ENCODE data around the gene CCL23.
"Not testable (repeated sequence)": the region's sequence is repeated elsewhere in the genome, so short reads cannot be mapped to it uniquely, and the experiment has no call there.

The CCL23 gene

DNA sequence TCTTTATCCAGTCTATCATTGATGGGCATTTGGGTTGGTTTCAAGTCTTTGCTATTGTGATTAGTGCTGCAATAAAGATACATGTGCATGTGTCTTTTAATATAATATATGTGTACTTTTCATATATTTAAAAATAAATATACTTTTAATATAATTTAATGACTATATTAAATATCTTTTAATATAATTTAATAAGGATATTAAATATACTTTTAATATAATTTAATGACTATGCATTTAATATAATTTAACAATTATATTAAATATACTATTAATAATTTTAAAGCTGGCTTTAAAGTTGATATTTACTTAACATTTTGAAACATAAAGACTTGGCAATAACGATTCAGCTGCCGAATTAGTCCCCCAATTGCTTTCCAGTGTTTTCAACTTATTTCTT lies 1.2 kb downstream of the CCL23 start:
- Histone ChIP-seq H2AFZ (ENCODE audit: insufficient read depth, low read length, poor library complexity) (no peak overlapping the region), H3K4me1 (ENCODE audit: control insufficient read depth in 1 of 2, insufficient read depth in 2 of 2, low read length in 2 of 2) (no peaks in the 10 kb centered on the region), H3K18ac (ENCODE audit: low read length) (no peak overlapping the region), H3K9ac (ENCODE audit: low read length) (no peak overlapping the region), H3K4me2 (ENCODE audit: low read length) (no peak overlapping the region), H2BK5ac (ENCODE audit: low read depth, low read length, poor library complexity) (no peak overlapping the region), H2AK5ac (ENCODE audit: low read length) (no peak overlapping the region), H3K27me3 (ENCODE audit: insufficient read depth, low read length) (no peaks in the 10 kb centered on the region), H2BK12ac (ENCODE audit: low read length) (no peak overlapping the region), H3K27ac (ENCODE audit: low read depth, low read length) (no peak overlapping the region), H4K12ac (ENCODE audit: low read depth, low read length) (no peak overlapping the region), H3K4ac (ENCODE audit: low read depth, low read length) (no peak overlapping the region), H4K8ac (ENCODE audit: low read depth, low read length) (no peak overlapping the region), H3K36me3 (ENCODE audit: control insufficient read depth in 1 of 2, insufficient read depth in 2 of 2, low read length in 2 of 2) (no peaks in the 10 kb centered on the region), H2BK120ac (ENCODE audit: insufficient read depth, low read length, poor library complexity) (no peak overlapping the region), H3K79me2 (ENCODE audit: control insufficient read depth, insufficient read depth, low read length, poor library complexity) (no peaks in the 10 kb centered on the region), H3K23ac (ENCODE audit: low read length) (no peak overlapping the region), H4K91ac (ENCODE audit: low read depth, low read length) (no peak overlapping the region), H3K79me1 (ENCODE audit: low read length) (no peaks in the 10 kb centered on the region), H3K9me3 (ENCODE audit: insufficient read depth, low read depth, low read length) (peaks cover 7% of the 10 kb centered on the region), H3K4me3 (ENCODE audit: low read depth, low read length) (no peak overlapping the region), H3K14ac (ENCODE audit: low read length) (no peak overlapping the region)
- no peak for DNase-seq
- WGBS (ENCODE audit: extremely low coverage, insufficient coverage, insufficient read length): no CpG with 5 or more reads among the region's 2 CpGs

DNA sequence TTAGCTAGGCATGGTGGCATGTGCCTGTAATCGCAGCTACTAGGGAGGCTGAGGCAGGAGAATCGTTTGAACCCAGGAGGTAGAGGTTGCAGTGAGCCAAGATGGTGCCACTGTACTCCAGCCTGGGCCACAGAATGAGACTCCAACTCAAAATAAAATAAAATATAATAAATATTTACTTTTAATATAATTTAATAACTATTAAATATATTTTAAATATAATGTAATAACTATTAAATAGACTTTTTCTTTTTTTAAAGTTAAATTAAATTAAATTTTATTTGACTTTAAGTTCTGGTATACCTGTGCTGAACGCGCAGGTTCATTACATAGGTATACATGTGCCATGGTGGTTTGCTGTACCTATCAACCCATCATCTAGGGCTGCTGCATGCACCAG lies 1.9 kb downstream of the CCL23 start:
- H3K79me2 ChIP-seq (ENCODE audit: control insufficient read depth, insufficient read depth, low read length, poor library complexity); H3K27ac ChIP-seq (ENCODE audit: low read depth, low read length); H3K4me1 ChIP-seq (ENCODE audit: control insufficient read depth in 1 of 2, insufficient read depth in 2 of 2, low read length in 2 of 2); H2BK5ac ChIP-seq (ENCODE audit: low read depth, low read length, poor library complexity); H3K36me3 ChIP-seq (ENCODE audit: control insufficient read depth in 1 of 2, insufficient read depth in 2 of 2, low read length in 2 of 2); H2BK12ac ChIP-seq (ENCODE audit: low read length); H2BK120ac ChIP-seq (ENCODE audit: insufficient read depth, low read length, poor library complexity); H2AFZ ChIP-seq (ENCODE audit: insufficient read depth, low read length, poor library complexity); H3K27me3 ChIP-seq (ENCODE audit: insufficient read depth, low read length); H3K4me2 ChIP-seq (ENCODE audit: low read length); H3K4me3 ChIP-seq (ENCODE audit: low read depth, low read length); H3K23ac ChIP-seq (ENCODE audit: low read length); H2AK5ac ChIP-seq (ENCODE audit: low read length); H3K14ac ChIP-seq (ENCODE audit: low read length); H3K9me3 ChIP-seq (ENCODE audit: insufficient read depth, low read depth, low read length); H3K9ac ChIP-seq (ENCODE audit: low read length); H4K91ac ChIP-seq (ENCODE audit: low read depth, low read length); H4K8ac ChIP-seq (ENCODE audit: low read depth, low read length); H4K12ac ChIP-seq (ENCODE audit: low read depth, low read length); H3K18ac ChIP-seq (ENCODE audit: low read length); H3K4ac ChIP-seq (ENCODE audit: low read depth, low read length); H3K79me1 ChIP-seq (ENCODE audit: low read length); DNase-seq: not testable (repeated sequence)
- WGBS (ENCODE audit: extremely low coverage, insufficient coverage, insufficient read length): no CpG with 5 or more reads among the region's 4 CpGs

DNA sequence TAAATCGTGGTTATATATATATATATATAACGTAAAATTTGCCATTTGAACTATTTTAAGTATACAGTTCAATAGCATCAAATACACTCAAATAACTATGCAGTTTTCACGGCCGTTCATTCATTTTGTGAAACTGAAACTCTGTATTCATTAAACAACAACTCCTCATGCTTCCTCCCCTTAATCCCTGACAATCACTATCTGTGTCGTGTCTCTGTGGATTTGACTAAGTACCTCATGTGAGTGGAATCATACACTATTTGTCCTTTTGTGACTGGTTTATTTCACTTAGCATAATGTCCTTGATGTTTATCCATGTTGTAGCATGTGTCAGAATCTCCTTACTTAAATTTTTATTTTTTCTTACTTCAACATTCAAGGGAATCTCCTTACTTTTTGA lies 2.8 kb downstream of the CCL23 start:
- Histone ChIP-seq H3K23ac (ENCODE audit: low read length) (no peak overlapping the region), H4K91ac (ENCODE audit: low read depth, low read length) (no peak overlapping the region), H2BK120ac (ENCODE audit: insufficient read depth, low read length, poor library complexity) (no peak overlapping the region), H3K79me2 (ENCODE audit: control insufficient read depth, insufficient read depth, low read length, poor library complexity) (no peaks in the 10 kb centered on the region), H3K27me3 (ENCODE audit: insufficient read depth, low read length) (no peaks in the 10 kb centered on the region), H3K9ac (ENCODE audit: low read length) (no peak overlapping the region), H3K4ac (ENCODE audit: low read depth, low read length) (no peak overlapping the region), H4K12ac (ENCODE audit: low read depth, low read length) (no peak overlapping the region), H3K14ac (ENCODE audit: low read length) (no peak overlapping the region), H3K18ac (ENCODE audit: low read length) (no peak overlapping the region), H3K4me2 (ENCODE audit: low read length) (no peak overlapping the region), H2AFZ (ENCODE audit: insufficient read depth, low read length, poor library complexity) (no peak overlapping the region), H4K8ac (ENCODE audit: low read depth, low read length) (no peak overlapping the region), H3K4me1 (ENCODE audit: control insufficient read depth in 1 of 2, insufficient read depth in 2 of 2, low read length in 2 of 2) (no peaks in the 10 kb centered on the region), H3K27ac (ENCODE audit: low read depth, low read length) (no peak overlapping the region), H2BK5ac (ENCODE audit: low read depth, low read length, poor library complexity) (no peak overlapping the region), H3K4me3 (ENCODE audit: low read depth, low read length) (no peak overlapping the region), H2AK5ac (ENCODE audit: low read length) (no peak overlapping the region), H3K79me1 (ENCODE audit: low read length) (no peaks in the 10 kb centered on the region), H3K36me3 (ENCODE audit: control insufficient read depth in 1 of 2, insufficient read depth in 2 of 2, low read length in 2 of 2) (no peaks in the 10 kb centered on the region), H2BK12ac (ENCODE audit: low read length) (no peak overlapping the region), H3K9me3 (ENCODE audit: insufficient read depth, low read depth, low read length) (peaks cover 7% of the 10 kb centered on the region)
- WGBS (ENCODE audit: extremely low coverage, insufficient coverage, insufficient read length): no CpG with 5 or more reads among the region's 5 CpGs
- DNase-seq: no peak

DNA sequence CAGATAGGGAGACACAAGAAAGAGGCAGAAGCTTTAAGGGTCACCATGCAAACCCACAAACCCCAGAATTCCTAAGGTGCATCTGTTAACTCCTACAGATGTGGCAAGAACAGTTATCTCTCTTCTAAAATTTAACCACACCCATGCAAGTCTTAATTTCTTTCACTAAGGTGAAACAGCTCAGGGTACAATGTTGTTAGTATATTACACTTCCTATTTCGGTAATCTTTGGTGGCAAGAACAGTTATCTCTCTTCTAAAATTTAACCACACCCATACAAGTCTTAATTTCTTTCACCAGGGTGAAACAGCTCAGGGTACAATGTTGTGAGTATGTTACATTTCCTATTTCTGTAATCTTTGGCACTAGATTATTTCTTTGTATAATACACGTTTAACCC lies 6.6 kb downstream of the CCL23 start:
- Histone ChIP-seq H3K27me3 (ENCODE audit: insufficient read depth, low read length) (no peaks in the 10 kb centered on the region), H3K4me2 (ENCODE audit: low read length) (no peak overlapping the region), H3K4ac (ENCODE audit: low read depth, low read length) (no peak overlapping the region), H3K79me1 (ENCODE audit: low read length) (no peaks in the 10 kb centered on the region), H3K4me3 (ENCODE audit: low read depth, low read length) (no peak overlapping the region), H3K27ac (ENCODE audit: low read depth, low read length) (no peak overlapping the region), H3K23ac (ENCODE audit: low read length) (no peak overlapping the region), H2AK5ac (ENCODE audit: low read length) (no peak overlapping the region), H3K9me3 (ENCODE audit: insufficient read depth, low read depth, low read length) (peaks cover 17% of the 10 kb centered on the region), H4K91ac (ENCODE audit: low read depth, low read length) (no peak overlapping the region), H2BK12ac (ENCODE audit: low read length) (no peak overlapping the region), H3K4me1 (ENCODE audit: control insufficient read depth in 1 of 2, insufficient read depth in 2 of 2, low read length in 2 of 2) (no peaks in the 10 kb centered on the region), H3K36me3 (ENCODE audit: control insufficient read depth in 1 of 2, insufficient read depth in 2 of 2, low read length in 2 of 2) (no peaks in the 10 kb centered on the region), H3K18ac (ENCODE audit: low read length) (no peak overlapping the region), H2BK120ac (ENCODE audit: insufficient read depth, low read length, poor library complexity) (no peak overlapping the region), H4K12ac (ENCODE audit: low read depth, low read length) (no peak overlapping the region), H3K9ac (ENCODE audit: low read length) (no peak overlapping the region), H2BK5ac (ENCODE audit: low read depth, low read length, poor library complexity) (no peak overlapping the region), H2AFZ (ENCODE audit: insufficient read depth, low read length, poor library complexity) (no peak overlapping the region), H3K14ac (ENCODE audit: low read length) (no peak overlapping the region), H3K79me2 (ENCODE audit: control insufficient read depth, insufficient read depth, low read length, poor library complexity) (no peaks in the 10 kb centered on the region), H4K8ac (ENCODE audit: low read depth, low read length) (no peak overlapping the region)
- WGBS (ENCODE audit: extremely low coverage, insufficient coverage, insufficient read length): no CpG with 5 or more reads among the region's 2 CpGs
- DNase-seq: no peak

Measured in trophoblast cell (in vitro differentiated cells and primary cell).